GM21515 (cell line): ENCODE data around the gene CPT1A.

ENCODE experiments used
- ATAC-seq: cut with Tn5 transposase; IDR thresholded peaks from one replicate; pipeline ENCODE4 v1.9.1; 2021; ENCODE audit not compliant: unreplicated experiment

CPT1A gene

GRCh38 chr11:68854273-68854958 lies 12.7 kb upstream of the CPT1A start:
- no peak for ATAC-seq

- no peak for ATAC-seq
Measured at GRCh38 chr11:68852628-68853027, 10.9 kb upstream of the CPT1A start.

DNA sequence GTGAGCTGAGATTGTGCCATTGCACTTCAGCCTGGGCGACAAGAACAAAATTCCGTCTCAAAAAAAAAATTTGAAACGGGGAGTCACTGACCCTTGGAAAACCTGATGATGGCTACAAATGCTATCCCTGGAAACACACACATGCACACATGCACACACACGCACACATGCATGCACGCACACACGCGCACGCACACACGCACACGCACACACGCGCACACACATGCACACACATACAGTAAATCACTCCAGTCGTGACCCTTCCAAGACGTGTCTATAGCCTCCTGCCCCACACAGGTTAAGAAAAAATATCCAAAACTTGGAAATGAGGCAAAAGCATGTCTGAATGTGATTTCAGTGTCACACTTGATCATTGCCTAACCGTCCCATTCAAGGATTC lies 6.7 kb upstream of the CPT1A start:
- ATAC-seq, result no peak

GRCh38 chr11:68847395-68847794 lies 5.7 kb upstream of the CPT1A start:
- no peak for ATAC-seq

- ATAC-seq, result no peak
Measured at GRCh38 chr11:68845351-68846002, 3.8 kb upstream of the CPT1A start.

GRCh38 chr11:68844801-68845200 lies 3.1 kb upstream of the CPT1A start:
- no peak for ATAC-seq

DNA sequence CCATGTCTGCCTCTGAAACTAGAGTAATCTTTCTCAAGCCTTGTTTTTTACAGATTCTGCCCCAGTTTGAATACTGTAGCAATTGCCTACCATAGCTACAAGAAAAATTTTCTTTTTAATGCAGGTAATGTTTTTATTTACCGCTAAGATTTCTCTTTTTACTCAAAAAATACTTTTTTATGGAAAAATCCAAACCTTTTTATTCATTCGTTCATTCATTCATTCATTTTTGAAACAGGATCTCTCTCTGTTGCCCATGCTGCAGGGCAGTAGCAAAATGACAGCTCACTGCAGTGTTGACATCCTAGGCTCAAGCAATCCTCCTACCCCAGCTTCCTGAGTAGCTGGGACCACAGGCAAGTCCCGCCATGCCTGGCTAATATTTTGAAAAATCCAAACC lies 2.7 kb upstream of the CPT1A start:
- ATAC-seq, result no peak

DNA sequence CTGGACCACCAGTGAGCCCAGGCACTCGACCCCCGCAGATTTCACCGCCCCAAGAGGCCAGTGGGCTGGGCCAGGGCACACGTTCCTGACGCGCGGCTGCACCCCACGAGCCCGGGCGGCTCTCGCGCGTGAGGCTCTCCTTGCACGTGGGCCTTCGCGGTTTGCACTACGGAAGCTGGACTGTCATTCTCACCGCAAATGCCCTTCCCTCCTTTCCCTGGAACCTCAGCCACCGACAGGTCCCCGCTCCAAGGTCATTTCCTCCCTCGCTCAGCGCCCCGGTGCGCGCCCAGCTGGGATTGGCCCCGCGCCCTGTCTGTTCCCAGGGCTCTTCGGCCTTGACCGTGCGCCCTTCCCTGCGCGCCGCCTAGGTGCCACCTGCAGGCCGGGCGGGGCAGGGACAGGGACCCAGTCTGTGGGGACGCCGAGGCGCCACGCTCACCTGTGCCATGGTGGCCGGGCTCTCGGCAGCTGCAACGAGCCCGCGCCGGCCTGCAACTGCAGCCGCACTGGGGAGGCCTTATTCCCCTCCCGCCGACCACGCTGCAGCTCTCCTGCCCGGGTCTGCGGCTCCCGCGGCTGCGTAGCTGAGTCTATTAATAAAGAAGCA lies 2.1 kb upstream of the CPT1A start:
- ATAC-seq, result peak; percentile 50

DNA sequence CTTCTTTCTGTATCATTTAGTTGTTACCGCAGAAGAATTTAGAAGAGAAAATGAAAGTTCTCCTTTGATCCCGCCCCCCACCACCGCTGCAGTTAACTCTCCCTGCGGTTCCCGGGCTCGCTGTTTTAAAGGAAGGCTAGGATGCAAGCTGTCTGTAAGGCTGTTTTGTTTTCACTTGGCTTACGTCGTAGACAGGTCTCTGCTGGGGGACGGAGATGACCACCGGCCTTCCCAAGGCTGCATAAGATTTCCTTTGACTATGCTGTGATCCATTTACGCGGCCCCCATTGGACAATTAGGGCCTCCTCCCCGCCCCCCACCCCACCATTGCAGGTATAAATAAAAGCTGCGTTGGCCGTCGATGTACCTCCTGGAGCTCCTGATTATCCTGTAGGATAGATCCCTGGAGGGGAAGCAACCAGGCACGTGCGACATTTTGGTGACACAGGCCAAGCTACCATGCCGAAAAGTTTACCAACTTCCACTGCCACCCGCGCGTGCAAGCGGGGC lies 1.4 kb upstream of the CPT1A start:
- no peak for ATAC-seq

GRCh38 chr11:68842427-68843051 lies 823 bp upstream of the CPT1A start:
- no peak for ATAC-seq

DNA sequence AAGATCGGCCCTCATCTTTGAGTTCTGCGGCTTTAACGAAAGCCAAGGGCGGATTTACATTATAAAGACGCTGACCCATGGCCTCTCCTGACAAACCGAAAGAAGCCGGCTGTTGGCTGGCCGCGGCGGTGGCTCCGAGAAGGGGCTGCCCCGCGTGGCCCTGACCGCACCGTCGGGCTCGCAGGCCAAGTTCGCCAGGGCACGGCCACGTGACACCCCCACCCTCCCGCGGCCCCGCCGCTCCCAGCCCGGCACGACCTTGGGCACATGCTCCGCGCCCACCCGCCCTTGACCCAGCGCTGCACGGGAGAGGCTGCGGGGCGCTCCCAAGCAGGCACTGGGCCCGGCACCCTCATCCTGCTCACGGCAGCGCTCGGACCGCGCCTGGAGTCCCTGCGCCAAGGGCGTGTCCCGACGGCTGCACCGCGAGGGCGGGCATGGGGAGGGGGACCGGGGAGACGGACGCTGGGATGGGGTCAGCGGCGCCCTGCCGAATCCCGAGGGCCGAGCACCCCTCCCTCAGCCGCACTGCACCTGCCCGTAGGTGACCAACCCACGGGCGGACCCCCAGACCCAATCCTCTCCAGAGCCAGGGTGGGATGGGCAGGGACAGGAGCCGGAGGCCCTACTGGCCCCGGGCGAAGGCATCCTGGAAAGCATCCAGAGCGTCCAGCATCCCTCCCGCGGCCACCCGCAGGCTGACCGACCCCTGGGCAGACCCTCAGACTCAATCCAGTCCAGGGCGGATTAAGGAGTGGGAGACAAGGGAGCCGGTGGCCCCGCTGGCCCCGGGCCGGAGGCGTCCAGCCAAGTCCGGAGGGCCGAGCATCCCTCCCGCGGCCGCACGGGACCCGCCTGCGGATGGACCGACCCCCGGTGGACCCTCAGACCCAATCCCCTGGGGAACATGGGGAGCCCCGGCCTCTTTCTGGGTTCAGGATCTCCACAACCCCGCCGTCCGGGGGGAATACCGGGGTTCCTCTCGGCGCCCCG lies 759 bp downstream of the CPT1A start:
- ATAC-seq, result no peak

GRCh38 chr11:68839911-68840641 lies 1.6 kb downstream of the CPT1A start:
- ATAC-seq, result peak; percentile 12

DNA sequence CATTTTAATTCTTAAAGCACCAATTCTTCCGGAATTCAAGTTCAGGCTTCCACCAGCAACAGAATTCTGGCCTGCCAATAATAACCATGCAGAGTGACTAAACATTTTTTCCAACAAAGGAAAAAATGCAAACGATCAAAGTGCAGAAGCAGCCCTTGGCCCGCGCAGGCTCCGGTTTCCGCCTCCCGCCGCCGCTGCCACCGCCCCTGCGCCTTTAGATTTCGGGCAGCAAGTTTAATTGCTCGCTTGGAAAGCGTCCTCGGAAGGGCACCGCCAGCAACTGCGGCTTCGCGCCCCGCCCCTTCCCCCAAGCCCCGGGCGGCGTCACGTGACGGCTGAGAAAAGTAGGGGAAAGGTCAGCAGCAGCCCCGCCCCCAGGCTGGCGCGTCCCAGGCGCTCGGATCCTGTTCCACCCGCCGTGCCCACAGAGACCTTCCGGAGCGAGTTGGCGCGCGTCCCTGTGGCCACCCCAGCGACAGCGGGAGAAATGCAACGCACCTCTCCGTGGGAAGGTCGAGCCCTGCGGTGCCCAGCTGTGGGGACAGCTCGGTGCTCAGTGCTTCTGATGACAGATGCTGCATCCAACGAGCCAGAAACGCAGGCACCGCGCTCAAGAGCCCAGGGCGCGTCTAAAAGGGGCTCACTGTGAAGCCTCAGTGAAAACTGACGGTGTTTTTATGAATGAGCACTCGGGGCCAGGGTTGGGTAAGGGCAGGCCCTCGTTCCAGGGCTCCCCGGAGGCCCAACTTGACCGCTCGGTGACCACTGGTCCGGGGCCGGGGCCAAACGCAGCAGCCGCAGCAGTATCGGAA lies 2.5 kb downstream of the CPT1A start:
- ATAC-seq, result peak; percentile 50

GRCh38 chr11:68838572-68838964 lies 3.1 kb downstream of the CPT1A start:
- ATAC-seq, result no peak

- no peak for ATAC-seq
Measured at GRCh38 chr11:68837583-68838571, 3.8 kb downstream of the CPT1A start.

DNA sequence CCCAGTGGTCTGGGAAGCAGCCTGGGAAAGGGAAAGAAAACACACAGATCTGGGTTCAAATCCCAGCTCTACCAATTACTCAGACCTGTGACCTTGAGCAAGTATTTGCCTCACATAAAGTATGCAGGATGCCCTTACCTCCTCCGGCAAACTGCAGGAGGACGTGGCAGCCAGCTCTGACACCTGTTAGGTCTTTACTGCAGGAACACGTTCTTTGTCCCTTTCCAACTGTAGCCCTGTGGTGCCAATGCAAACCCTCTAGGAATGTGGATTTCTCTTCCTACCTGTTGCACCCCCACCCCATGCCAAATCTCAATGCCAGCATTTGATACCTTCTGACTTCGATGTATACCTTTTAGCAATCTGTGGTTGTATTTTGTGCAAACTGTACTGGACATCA lies 6.0 kb downstream of the CPT1A start:
- ATAC-seq, result no peak

- ATAC-seq, result no peak
Measured at GRCh38 chr11:68835328-68835727, 6.4 kb downstream of the CPT1A start.
